NCI-H510A treated with DMSO at 0.1 percent for 48 hours (cell line): ENCODE data around the gene TFCP2L1.

Experiments used
- DNase-seq: peaks from one replicate; lab custom pipeline; 2025; lab: John Stamatoyannopoulos, UW

Gene TFCP2L1

DNA sequence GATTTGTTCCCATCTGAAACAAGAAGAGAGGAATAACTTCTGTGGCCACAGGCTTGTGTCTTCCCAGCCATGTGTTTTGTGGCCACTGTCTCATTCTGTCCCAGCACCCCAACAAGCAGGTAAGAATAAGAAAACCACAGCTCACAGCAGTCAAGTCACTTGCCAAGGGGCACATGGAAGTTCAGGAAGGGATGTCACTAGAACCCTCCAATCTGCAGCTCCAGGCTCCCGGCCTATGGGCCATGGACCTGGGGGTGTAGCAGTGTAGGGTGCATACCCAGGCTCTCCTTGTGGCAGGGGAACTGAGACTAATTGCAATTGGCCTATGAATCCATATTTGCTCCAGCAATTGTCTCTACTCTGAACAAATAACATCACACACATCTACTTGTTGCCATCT lies 112.5 kb downstream of the TFCP2L1 start:
- DNase-seq: no peak

DNA sequence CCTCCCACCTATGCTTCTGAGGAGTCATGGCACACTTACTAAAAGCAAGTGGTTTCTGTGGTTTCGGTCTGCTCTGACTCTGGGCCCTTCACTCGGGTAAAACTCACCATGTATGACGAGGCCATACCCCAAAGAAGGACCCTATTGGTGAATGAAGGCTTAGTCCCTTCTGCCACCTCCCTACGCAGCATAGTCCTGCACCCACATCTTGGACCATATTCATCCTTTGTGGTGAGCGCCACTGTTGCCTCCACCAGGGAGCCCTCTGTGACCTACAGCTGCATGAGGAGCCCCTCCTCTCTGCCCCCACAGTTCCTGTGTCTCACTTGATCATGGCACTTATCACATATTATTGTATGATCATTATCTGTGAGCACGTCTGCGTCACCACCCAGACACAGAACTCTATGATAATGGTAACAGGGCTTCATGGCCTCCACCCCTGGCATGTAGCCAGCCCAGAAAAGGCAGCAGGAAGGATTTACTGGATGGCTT lies 113.3 kb downstream of the TFCP2L1 start:
- DNase-seq: no peak

DNA sequence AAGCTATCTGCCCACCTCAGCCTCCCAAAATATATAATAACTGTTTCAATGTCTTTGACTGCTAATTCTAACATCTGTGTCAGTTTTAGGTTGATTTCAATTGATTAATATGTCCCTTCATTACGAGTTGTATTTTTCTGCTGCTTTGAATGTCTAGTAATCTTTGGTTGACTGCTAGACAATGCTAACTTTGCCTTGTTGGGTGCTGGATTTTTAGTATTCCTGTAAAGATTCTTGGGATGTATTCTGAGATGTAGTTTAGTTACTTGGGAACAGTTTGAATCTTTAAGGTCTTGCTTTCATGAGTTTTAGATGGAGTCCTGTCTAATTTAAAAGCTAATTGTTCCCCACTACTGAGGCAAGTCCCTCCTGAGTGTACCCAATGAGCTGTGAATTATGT lies 114.4 kb downstream of the TFCP2L1 start:
- no peak for DNase-seq

DNA sequence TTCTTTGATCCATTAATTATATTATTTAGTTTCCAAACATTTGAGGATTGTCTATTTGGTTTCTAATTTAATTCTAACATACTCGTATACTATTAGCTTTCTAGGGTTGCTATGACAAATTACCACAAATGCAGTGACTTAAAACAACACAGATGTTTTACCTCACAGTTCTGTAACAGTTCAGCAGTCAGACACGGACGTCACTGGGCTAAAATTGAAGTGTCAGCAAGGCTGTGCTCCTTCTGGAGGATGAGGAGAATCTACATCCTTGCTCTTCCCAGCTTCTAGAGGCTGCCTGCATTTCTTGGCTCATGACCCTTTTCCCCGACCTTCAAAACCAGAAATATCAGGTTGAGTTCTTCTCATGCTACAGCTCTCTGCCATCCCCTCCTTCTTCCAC lies 117.6 kb downstream of the TFCP2L1 start:
- no peak for DNase-seq
